DOHH2 (cell line): ENCODE results near the gene GKN1.

Experiments
- H3F3A ChIP-seq: fragments of 200-600 bp; sonication (generic), shearing (Covaris generic); 2 replicates; pipeline ENCODE4 v1.6.0; 2016; ENCODE audit warnings: antibody characterized with exemption, mild to moderate bottlenecking; ENCODE audit not compliant: control insufficient read depth, insufficient read depth
- H3K27ac ChIP-seq: fragments of 200-600 bp; sonication (generic); 2 replicates; pipeline ENCODE4 v1.5.1; 2014; ENCODE audit warnings: low read depth, mild to moderate bottlenecking, low read length, moderate library complexity
- H3K27me3 ChIP-seq: fragments of 200-600 bp; sonication (generic); 2 replicates; pipeline ENCODE4 v1.6.1; 2014; ENCODE audit warnings: mild to moderate bottlenecking, low read length, mixed read lengths; ENCODE audit not compliant: control insufficient read depth
- H3K36me3 ChIP-seq: fragments of 200-600 bp; sonication (generic); 2 replicates; pipeline ENCODE4 v1.6.1; 2014; ENCODE audit warnings: mild to moderate bottlenecking, low read length, moderate library complexity, mixed read lengths; ENCODE audit not compliant: control insufficient read depth
- H3K4me1 ChIP-seq: fragments of 200-600 bp; sonication (generic); 2 replicates; pipeline ENCODE4 v1.6.1; 2014; ENCODE audit warnings: mild to moderate bottlenecking, low read length, mixed read lengths; ENCODE audit not compliant: control insufficient read depth
- H3K4me2 ChIP-seq: fragments of 200-600 bp; sonication (generic); 2 replicates; pipeline ENCODE4 v1.6.0; 2014; ENCODE audit warnings: mild to moderate bottlenecking, low read length, moderate library complexity
- H3K4me3 ChIP-seq: fragments of 200-600 bp; sonication (generic); 2 replicates; pipeline ENCODE4 v1.5.1; 2014; ENCODE audit warnings: mild to moderate bottlenecking, low read length, mixed read lengths
- H3K79me2 ChIP-seq: fragments of 200-600 bp; sonication (generic); 2 replicates; pipeline ENCODE4 v1.6.1; 2014; ENCODE audit warnings: mild to moderate bottlenecking, low read length, mixed read lengths; ENCODE audit not compliant: control insufficient read depth
- H3K9me2 ChIP-seq: fragments of 200-600 bp; sonication (generic); replicated peaks from 2 replicates; pipeline ENCODE4 v1.6.1; 2014; ENCODE audit warnings: mild to moderate bottlenecking, low read length, mixed read lengths; ENCODE audit not compliant: control insufficient read depth
- H3K9me3 ChIP-seq: fragments of 200-600 bp; sonication (generic); 2 replicates; pipeline ENCODE4 v1.6.1; 2014; ENCODE audit warnings: antibody characterized with exemption, low read length, mixed read lengths; ENCODE audit not compliant: control insufficient read depth, insufficient read depth
- H4K20me1 ChIP-seq: fragments of 200-600 bp; sonication (generic); 2 replicates; pipeline ENCODE4 v1.6.0; 2014; ENCODE audit warnings: low read depth, mild to moderate bottlenecking, antibody characterized with exemption, low read length, moderate library complexity; ENCODE audit not compliant: control insufficient read depth, insufficient read depth
- EZH2phosphoT487 ChIP-seq: fragments of 200-600 bp; sonication (generic); IDR thresholded peaks from 2 replicates; pipeline ENCODE4 v1.6.1; 2017; ENCODE audit warnings: borderline replicate concordance, mild to moderate bottlenecking, antibody characterized with exemption, low read length, moderate library complexity, mixed read lengths
- TF ChIP-seq, protein P1 (sequence below): fragments of 200-600 bp; sonication (generic); IDR thresholded peaks from one replicate; pipeline ENCODE4 v1.5.1; 2014; ENCODE audit warnings: antibody characterized with exemption, mild to moderate bottlenecking, low read depth, low read length; ENCODE audit not compliant: poor library complexity, severe bottlenecking

Gene GKN1

GRCh38 chr2:68964282-68964681 is 10.2 kb upstream of the GKN1 start:
- Histone ChIP-seq H3K4me1 (no peaks in the 10 kb centered on the region), H3K36me3 (no peaks in the 10 kb centered on the region), H3K9me2 (no peaks in the 10 kb centered on the region), H3K9me3 (no peaks in the 10 kb centered on the region), H4K20me1 (no peaks in the 10 kb centered on the region), H3K27me3 (0 out of 2 replicates have a peak, but pooled peaks cover 7% of the 10 kb centered on the region), H3K4me2 (no peak overlapping the region), H3K79me2 (no peaks in the 10 kb centered on the region), H3K27ac (no peak overlapping the region), H3F3A (no peaks in the 10 kb centered on the region), H3K4me3 (no peak overlapping the region)
- TF ChIP-seq, protein P1, sequence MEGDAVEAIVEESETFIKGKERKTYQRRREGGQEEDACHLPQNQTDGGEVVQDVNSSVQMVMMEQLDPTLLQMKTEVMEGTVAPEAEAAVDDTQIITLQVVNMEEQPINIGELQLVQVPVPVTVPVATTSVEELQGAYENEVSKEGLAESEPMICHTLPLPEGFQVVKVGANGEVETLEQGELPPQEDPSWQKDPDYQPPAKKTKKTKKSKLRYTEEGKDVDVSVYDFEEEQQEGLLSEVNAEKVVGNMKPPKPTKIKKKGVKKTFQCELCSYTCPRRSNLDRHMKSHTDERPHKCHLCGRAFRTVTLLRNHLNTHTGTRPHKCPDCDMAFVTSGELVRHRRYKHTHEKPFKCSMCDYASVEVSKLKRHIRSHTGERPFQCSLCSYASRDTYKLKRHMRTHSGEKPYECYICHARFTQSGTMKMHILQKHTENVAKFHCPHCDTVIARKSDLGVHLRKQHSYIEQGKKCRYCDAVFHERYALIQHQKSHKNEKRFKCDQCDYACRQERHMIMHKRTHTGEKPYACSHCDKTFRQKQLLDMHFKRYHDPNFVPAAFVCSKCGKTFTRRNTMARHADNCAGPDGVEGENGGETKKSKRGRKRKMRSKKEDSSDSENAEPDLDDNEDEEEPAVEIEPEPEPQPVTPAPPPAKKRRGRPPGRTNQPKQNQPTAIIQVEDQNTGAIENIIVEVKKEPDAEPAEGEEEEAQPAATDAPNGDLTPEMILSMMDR: no peak
- no peak for TF ChIP-seq EZH2phosphoT487

- no peaks in the 10 kb centered on the region for H3F3A ChIP-seq
- H3K4me1 ChIP-seq: no peaks in the 10 kb centered on the region
- no peak overlapping the region for H3K4me3 ChIP-seq
- no peaks in the 10 kb centered on the region for H3K79me2 ChIP-seq
- no peaks in the 10 kb centered on the region for H4K20me1 ChIP-seq
- no peaks in the 10 kb centered on the region for H3K36me3 ChIP-seq
- no peak overlapping the region for H3K27ac ChIP-seq
- TF ChIP-seq, protein P1: no peak
- no peak for TF ChIP-seq EZH2phosphoT487
- 0 out of 2 replicates have a peak, but pooled peaks cover 7% of the 10 kb centered on the region for H3K27me3 ChIP-seq
- H3K9me3 ChIP-seq: no peaks in the 10 kb centered on the region
- H3K9me2 ChIP-seq: no peaks in the 10 kb centered on the region
- no peak overlapping the region for H3K4me2 ChIP-seq
Measured at GRCh38 chr2:68968221-68968620, 6.2 kb upstream of the GKN1 start.

DNA sequence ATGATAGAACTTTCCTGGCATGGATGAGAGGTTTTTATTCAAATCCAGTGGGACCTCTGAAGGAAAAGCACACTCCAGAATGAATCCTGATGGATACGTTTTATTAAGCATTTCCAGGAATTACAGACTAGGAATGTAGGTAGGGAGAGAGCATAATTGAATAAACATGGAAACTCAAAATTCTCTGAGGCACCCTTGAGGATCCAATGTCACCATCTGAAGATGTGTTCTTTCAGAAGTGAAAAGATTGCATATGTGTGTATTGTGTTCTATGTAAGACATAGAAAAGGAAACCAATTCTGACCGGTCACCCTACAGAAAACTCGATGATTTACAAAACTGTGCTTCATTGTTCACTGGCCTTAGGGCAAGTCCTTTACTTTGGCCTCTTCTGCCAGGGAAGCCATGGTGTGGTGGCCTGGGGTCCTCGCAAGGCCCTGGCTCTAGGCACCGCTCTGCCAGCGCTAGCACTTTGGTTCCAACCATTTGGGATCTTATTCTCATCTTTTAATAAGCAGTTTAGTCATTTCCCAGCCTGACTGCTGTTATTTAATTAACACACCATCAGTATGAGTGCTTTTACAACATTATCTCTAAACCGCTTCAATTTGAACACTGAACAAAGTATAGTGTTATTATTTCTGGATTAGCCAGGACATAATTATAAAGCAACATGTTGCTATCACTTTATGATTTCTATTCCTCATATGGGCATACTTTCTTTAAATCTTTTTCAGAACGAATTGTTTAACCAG is 4.5 kb upstream of the GKN1 start:
- H3K4me1 ChIP-seq: no peaks in the 10 kb centered on the region
- H3K4me2 ChIP-seq: no peak overlapping the region
- no peaks in the 10 kb centered on the region for H3K79me2 ChIP-seq
- no peaks in the 10 kb centered on the region for H3K36me3 ChIP-seq
- peaks cover 14% of the 10 kb centered on the region; the same call in 1 of the 2 replicates for H3K27me3 ChIP-seq
- H3K4me3 ChIP-seq: no peak overlapping the region
- TF ChIP-seq EZH2phosphoT487: no peak
- TF ChIP-seq, protein P1: no peak
- H4K20me1 ChIP-seq: no peaks in the 10 kb centered on the region
- H3F3A ChIP-seq: no peaks in the 10 kb centered on the region
- H3K27ac ChIP-seq: no peak overlapping the region
- no peaks in the 10 kb centered on the region for H3K9me2 ChIP-seq
- no peaks in the 10 kb centered on the region for H3K9me3 ChIP-seq
